GM23248 (cell line): ENCODE measurements around the gene ARHGAP8.

Source experiments
- EZH2 ChIP-seq: fragments of 200-600 bp; sonication (generic); IDR thresholded peaks from 2 replicates; pipeline ENCODE4 v1.6.1; 2018; ENCODE audit warnings: antibody characterized with exemption, mild to moderate bottlenecking; ENCODE audit not compliant: insufficient read depth, poor library complexity, severe bottlenecking
- EZH2phosphoT487 ChIP-seq: fragments of 200-600 bp; sonication (generic); IDR thresholded peaks from 2 replicates; pipeline ENCODE4 v1.6.1; 2018; ENCODE audit warnings: antibody characterized with exemption, moderate library complexity, mild to moderate bottlenecking, low read depth; ENCODE audit not compliant: insufficient read depth

GRCh38 chr22:44839061-44839460, 86.7 kb downstream of the ARHGAP8 start:
- no peak for TF ChIP-seq EZH2
- TF ChIP-seq EZH2phosphoT487 = no peak
